GM19240 (cell line): ENCODE measurements around the gene LACTBL1.
"Not testable (repeated sequence)": the region's sequence is repeated elsewhere in the genome, so short reads cannot be mapped to it uniquely, and the experiment has no call there.

Experiments
- DNase-seq: peaks from one replicate; pipeline ENCODE4 v3.0.0; 2011; ENCODE audit warnings: low spot score; ENCODE audit not compliant: insufficient read length

LACTBL1 gene

GRCh38 chr1:22972760-22973159 lies at the start of gene LACTBL1:
LACTBL1 (minus strand) TSS chr1:22972866; CDS start chr1:22972316, 550 bp downstream.
- DNase-seq, result no peak

- no peak for DNase-seq
These were observed 49.2 kb upstream of the LACTBL1 start for GRCh38 chr1:23021834-23022233.

GRCh38 chr1:23020706-23021405 lies 48.2 kb upstream of the LACTBL1 start:
- DNase-seq, result no peak

GRCh38 chr1:23019863-23020625 lies 47.4 kb upstream of the LACTBL1 start:
- DNase-seq, result no peak

GRCh38 chr1:23019094-23019862 lies 46.6 kb upstream of the LACTBL1 start, which contains the start of gene KDM1A:
KDM1A (plus strand) TSS chr1:23019468; CDS start chr1:23019597, 129 bp downstream.
- DNase-seq, result peak; percentile 87

GRCh38 chr1:23018661-23019093 lies 46.0 kb upstream of the LACTBL1 start:
- DNase-seq, result no peak

- no peak for DNase-seq
These were observed 41.0 kb upstream of the LACTBL1 start for GRCh38 chr1:23013657-23014056.

GRCh38 chr1:23010025-23010424 lies 37.4 kb upstream of the LACTBL1 start:
- not testable (repeated sequence) for DNase-seq

GRCh38 chr1:23008901-23009300 lies 36.2 kb upstream of the LACTBL1 start:
- no peak for DNase-seq

GRCh38 chr1:23007106-23007505 lies 34.4 kb upstream of the LACTBL1 start:
- no peak for DNase-seq

GRCh38 chr1:23004769-23005168 lies 32.1 kb upstream of the LACTBL1 start:
- not testable (repeated sequence) for DNase-seq

- no peak for DNase-seq
These were observed 31.4 kb upstream of the LACTBL1 start for GRCh38 chr1:23004112-23004511.

- not testable (repeated sequence) for DNase-seq
These were observed 29.6 kb upstream of the LACTBL1 start for GRCh38 chr1:23002218-23002617.

GRCh38 chr1:23000133-23000532 lies 27.5 kb upstream of the LACTBL1 start:
- not testable (repeated sequence) for DNase-seq

- DNase-seq, result not testable (repeated sequence)
These were observed 24.9 kb upstream of the LACTBL1 start for GRCh38 chr1:22997528-22997927.

GRCh38 chr1:22995774-22996173 lies 23.1 kb upstream of the LACTBL1 start:
- DNase-seq, result no peak

- not testable (repeated sequence) for DNase-seq
These were observed 20.6 kb upstream of the LACTBL1 start for GRCh38 chr1:22993220-22993795.

- not testable (repeated sequence) for DNase-seq
These were observed 19.7 kb upstream of the LACTBL1 start for GRCh38 chr1:22992384-22992783.

GRCh38 chr1:22983944-22984343 lies 11.3 kb upstream of the LACTBL1 start:
- DNase-seq, result no peak

GRCh38 chr1:22980471-22980790 lies 7.8 kb upstream of the LACTBL1 start:
- DNase-seq, result not testable (repeated sequence)

- DNase-seq, result no peak
These were observed 5.6 kb upstream of the LACTBL1 start for GRCh38 chr1:22978299-22978698.
